ENCODE measurements around the gene HNRNPC. TPM values are rescaled to one million over a fixed set of nuclear protein-coding genes. Genes with fewer than 3 reads are reported as not detected.

The HNRNPC gene
- total RNA-seq, 1 experiment from 2014 or later: 1,062 TPM

- Mint-ChIP-seq H3K4me3 (peak overlapping the region; percentile 71 to 100), H3K4me1 (peaks cover 53 to 75% of the 10 kb centered on the region in 2 experiments), H3K27me3 (ENCODE audit: low read depth) (no peaks in the 10 kb centered on the region), H3K9me3 (no peaks in the 10 kb centered on the region; a peak in 1 of 5 replicates), H3K27ac (peak overlapping the region; percentile 62 to 84 (median 82); a peak in 5 of 7 replicates), H3K36me3 (ENCODE audit: insufficient read depth in 1 of 3, low read depth in 3 of 3) (peaks cover 81 to 96% (median 87%) of the 10 kb centered on the region in 3 experiments)
- no peak overlapping the region for H3K23ac ChIP-seq (ENCODE audit: insufficient read length, low read depth, low read length)
- no peaks in the 10 kb centered on the region for H3K27me3 ChIP-seq (ENCODE audit: insufficient read depth, low read length)
- H4K5ac ChIP-seq (ENCODE audit: insufficient read length, low read depth, low read length): no peak overlapping the region
- no peak overlapping the region for H3K56ac ChIP-seq (ENCODE audit: insufficient read length, low read depth, low read length)
- no peak overlapping the region for H3T11ph ChIP-seq (ENCODE audit: low read length)
- H2BK20ac ChIP-seq (ENCODE audit: low read depth, low read length, poor library complexity, severe bottlenecking): no peak overlapping the region
- no peak overlapping the region for H2AFZ ChIP-seq (ENCODE audit: low read length)
- no peak overlapping the region for H4K8ac ChIP-seq (replicated peaks; ENCODE audit: insufficient read length, low read depth, low read length)
- H3K79me2 ChIP-seq (ENCODE audit: insufficient read depth, low read length): peaks cover 87% of the 10 kb centered on the region
- no peak overlapping the region for H3K9ac ChIP-seq (ENCODE audit: extremely low read depth, insufficient read length, low read length)
- no peak overlapping the region for H2BK12ac ChIP-seq (ENCODE audit: insufficient read length, low read depth, low read length)
- no peak overlapping the region for H3K4ac ChIP-seq (ENCODE audit: low read depth, low read length)
- H3K4me1 ChIP-seq (ENCODE audit: insufficient read depth, low read length): peaks cover 2% of the 10 kb centered on the region; the same call in 1 of the 2 replicates
- H3K14ac ChIP-seq (ENCODE audit: insufficient read depth, low read length): no peak overlapping the region
- H2AK5ac ChIP-seq (ENCODE audit: insufficient read length, low read length): no peak overlapping the region
- no peak for DNase-seq
- peaks cover 3% of the 10 kb centered on the region for H3K79me1 ChIP-seq (ENCODE audit: insufficient read depth, low read depth, low read length, poor library complexity, severe bottlenecking)
- H3K9me3 ChIP-seq (ENCODE audit: control insufficient read depth, low read depth, low read length): no peaks in the 10 kb centered on the region
- H3K27ac ChIP-seq (ENCODE audit: insufficient read length, low read depth, low read length): no peak overlapping the region
- no CpG with 5 or more reads among the region's 5 CpGs for WGBS (ENCODE audit: extremely low coverage, insufficient read length, low lambda C conversion rate)
- H2BK120ac ChIP-seq (ENCODE audit: low read depth, low read length, poor library complexity, severe bottlenecking): no peak overlapping the region
- H3K23me2 ChIP-seq (ENCODE audit: insufficient read length, low read depth, low read length, poor library complexity, severe bottlenecking): peaks cover 6% of the 10 kb centered on the region
- no peak for TF ChIP-seq CTCF (conservative IDR thresholded peaks at IDR 0.05)
- H3K18ac ChIP-seq (ENCODE audit: insufficient read length, low read depth, low read length): no peak overlapping the region
- H3K4me2 ChIP-seq (ENCODE audit: insufficient read depth, insufficient read length, low read length): peak overlapping the region; percentile 43
- H4K20me1 ChIP-seq (ENCODE audit: control insufficient read depth, insufficient read depth, insufficient read length): no peaks in the 10 kb centered on the region
- H2BK15ac ChIP-seq (ENCODE audit: low read depth, low read length): no peak overlapping the region
- no peak overlapping the region for H4K91ac ChIP-seq (ENCODE audit: insufficient read length, low read depth, low read length)
- H2BK5ac ChIP-seq (ENCODE audit: insufficient read length, low read length): no peak overlapping the region
These were observed 5.8 kb downstream of the HNRNPC start for GRCh38 chr14:21263284-21264024.

Data from H9 (cell line).